ENCODE measurements around the gene PIBF1.
"Not testable (repeated sequence)": the region's sequence is repeated elsewhere in the genome, so short reads cannot be mapped to it uniquely, and the experiment has no call there.

Gene PIBF1

GRCh38 chr13:72781451-72782439, at the start of gene PIBF1, which contains the start of gene DIS3:
TSS of gene PIBF1 (plus strand) at chr13:72782133. CDS start at chr13:72783470, 1,337 bp downstream.
TSS of gene DIS3 (minus strand) at chr13:72781900. CDS start at chr13:72781832, 68 bp downstream.
- DNase-seq (ENCODE audit: low spot score) = peak; percentile 96

DNA sequence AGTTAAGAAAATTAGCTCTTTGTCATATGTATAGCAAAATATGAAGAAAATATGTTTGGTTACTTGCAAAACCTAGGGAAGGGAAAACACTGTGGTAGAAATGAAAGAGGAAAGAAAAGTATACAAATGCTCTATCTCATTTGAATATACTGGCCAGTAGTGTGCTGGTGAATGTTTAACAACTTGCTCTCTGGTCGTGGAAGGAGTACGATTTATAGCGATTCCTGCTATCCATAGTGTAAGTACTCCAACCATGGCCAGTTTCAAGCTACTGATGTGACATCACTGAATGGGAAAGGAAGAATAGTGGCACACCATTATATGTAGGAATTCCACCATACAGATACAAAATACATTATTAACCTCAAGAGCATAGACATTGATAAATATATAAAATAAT, 44.9 kb upstream of the PIBF1 start:
- DNase-seq (ENCODE audit: low spot score) = no peak

DNA sequence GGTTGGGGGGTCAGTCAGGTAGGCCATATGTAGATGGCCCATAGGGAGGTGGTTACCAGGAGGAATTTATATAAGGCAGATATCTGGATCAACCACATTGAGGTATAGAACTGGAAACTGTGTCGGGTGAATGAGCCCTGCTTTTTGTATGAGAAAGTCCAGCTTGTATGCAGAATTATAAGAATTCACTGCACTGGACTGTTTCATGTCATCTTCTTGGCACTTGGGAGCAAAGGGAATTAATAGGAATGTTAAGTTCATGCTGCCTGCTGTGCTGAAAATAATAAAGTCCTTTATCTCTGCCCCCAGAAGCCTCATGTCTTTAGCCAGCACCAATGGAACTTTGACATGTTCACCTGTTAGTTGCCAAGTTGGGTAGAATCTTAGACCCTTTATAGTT, 41.9 kb upstream of the PIBF1 start:
- no peak for DNase-seq (ENCODE audit: low spot score)

DNA sequence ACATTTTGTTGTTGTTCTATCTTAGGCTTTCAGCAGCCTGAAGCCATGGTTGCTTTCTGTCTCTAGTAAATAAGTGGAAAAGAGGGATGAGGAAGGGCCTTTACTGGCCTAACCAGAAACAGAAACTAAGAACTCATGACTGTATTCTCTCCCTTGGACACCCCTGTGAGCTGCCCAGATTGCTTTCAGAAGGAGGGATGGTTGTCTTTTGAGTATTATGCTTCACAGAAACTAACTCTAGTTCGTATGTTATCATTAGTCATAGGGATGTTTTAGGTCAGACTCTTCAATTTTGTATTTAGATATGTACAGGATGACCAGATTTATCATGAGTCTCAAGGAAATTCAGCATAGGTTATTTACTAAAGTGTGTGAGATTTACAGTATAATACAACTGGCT, 36.7 kb upstream of the PIBF1 start:
- DNase-seq (ENCODE audit: low spot score) = no peak

DNA sequence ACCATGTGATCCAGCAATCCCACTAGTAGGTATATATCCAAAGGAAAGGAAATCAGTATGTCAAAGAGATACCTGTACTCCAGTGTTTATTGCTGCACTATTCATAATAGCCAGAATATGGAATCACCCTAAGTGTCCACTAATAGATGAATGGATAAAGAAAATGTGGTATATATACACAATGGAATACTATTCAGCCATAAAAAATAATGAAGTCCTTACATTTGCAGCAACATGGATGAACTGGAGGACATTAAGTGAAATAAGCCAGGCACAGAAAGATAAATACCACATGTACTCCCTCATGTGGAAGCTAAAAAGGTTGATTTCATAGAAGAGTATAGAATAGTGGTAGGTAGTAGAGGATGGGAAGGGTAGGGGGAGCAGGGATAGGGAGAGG, 30.7 kb upstream of the PIBF1 start:
- no peak for DNase-seq (ENCODE audit: low spot score)

- no peak for DNase-seq (ENCODE audit: low spot score)
Measured at GRCh38 chr13:72754111-72754510, 27.8 kb upstream of the PIBF1 start.

DNA sequence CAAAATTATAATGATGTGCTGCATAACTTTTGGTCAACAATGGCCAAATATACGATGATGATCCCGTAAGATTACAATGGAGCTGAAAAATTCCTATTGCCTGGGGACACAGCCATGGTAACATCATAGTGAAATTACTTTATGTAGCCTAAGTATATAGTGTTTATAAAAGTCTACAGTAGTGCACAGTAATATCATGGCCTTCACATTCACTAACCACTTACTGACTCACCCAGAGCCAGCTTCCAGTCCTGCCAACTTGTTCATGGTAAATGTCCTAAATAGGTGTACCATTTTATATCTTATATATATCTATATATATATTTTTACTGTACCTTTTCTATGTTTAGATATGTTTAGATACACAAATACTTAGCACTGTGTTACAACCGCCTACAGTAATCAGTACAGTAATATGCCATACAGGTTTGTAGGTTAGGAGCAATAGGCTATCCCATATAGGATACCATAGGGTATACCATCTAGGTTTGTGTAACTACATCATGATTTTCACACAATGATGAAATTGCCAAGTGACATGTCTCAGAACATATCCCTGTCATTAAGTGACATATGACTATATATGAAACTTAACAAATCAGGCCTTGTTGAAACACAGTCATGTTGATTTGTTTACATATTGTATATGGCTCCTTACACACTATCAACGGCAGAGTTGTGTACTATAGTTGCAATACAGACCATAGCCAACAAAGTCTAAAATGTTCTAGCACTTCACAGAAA, 24.0 kb upstream of the PIBF1 start:
- DNase-seq (ENCODE audit: low spot score) = no peak

- no peak for DNase-seq (ENCODE audit: low spot score)
Measured at GRCh38 chr13:72760189-72760588, 21.7 kb upstream of the PIBF1 start.

GRCh38 chr13:72763411-72763810, 18.5 kb upstream of the PIBF1 start:
- no peak for DNase-seq (ENCODE audit: low spot score)

- DNase-seq (ENCODE audit: low spot score) = no peak
Measured at GRCh38 chr13:72774019-72774418, 7.9 kb upstream of the PIBF1 start.

DNA sequence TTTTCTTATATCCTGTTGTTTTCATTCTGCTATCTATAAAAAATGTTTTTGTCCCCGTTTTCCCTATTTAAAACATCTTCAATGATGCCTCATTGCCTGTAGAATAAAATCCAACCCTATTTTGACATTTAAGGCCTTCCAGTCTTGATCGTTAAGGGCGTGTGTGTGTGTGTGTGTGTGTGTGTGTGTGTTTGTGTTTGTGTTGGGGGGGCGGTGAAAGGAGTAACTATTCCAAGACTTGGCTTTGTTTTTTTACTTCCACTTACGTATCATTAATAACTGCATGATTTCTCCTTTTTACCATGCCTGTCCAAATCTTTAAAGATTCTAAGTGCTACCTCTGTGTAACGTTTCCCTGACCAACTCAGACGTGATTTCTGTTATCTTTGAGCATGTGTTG, 784 bp downstream of the PIBF1 start:
- no peak for DNase-seq (ENCODE audit: low spot score)

DNA sequence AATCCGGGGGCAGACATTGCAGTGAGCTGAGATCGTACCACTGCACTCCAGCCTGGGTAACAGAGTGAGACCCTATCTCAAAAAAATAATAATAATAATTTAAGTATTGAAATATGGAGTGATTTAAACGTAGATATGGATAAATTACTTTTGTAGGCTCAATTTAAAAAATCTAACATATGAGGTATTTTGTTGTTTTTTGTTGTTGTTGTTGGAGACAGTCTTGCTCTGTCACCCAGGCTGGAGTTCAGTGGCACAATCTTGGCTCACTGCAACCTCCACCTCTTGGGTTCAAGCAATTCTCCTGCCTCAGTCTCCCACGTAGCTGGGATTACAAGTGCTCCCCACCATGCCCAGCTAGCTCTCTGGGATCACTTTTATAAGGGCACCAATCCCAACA, 2.7 kb downstream of the PIBF1 start:
- DNase-seq (ENCODE audit: low spot score) = not testable (repeated sequence)

DNA sequence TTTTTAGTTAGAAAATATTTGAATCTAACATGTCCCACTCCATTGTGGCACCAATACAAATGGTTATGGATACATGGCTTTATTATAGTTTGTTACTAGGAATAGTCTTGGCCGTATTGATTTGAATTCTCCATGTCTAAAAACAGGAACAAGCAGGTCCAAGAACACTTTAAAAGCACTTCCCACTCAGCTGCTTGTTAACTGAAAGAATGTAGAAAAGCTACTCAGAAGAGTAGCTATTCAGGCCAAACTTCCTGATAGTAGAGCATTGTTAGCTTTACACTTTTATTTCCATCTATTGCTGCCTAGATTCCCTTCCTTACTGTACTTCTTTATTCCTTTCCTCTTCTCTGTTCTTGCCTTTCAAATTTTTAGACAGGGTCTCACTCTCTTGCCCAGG, 6.9 kb downstream of the PIBF1 start:
- DNase-seq (ENCODE audit: low spot score) = no peak

DNA sequence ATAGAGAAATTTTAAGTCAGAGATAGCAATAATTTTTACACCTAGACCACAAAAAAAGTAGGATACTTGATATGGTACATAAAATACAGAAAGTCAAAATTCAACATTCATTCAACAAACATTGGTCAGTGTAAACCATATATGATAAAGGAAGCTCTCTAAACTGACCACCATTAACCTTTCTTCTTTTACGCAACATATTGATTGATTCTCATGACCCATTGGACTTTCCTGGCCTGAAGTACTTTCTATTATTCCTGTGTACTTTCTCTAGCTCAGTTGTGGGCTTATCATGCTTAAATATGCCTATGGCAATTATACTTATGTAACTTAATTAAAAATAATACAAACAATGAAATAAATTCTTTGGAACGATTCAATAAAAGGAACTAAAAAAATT, 10.7 kb downstream of the PIBF1 start:
- DNase-seq (ENCODE audit: low spot score) = no peak

DNA sequence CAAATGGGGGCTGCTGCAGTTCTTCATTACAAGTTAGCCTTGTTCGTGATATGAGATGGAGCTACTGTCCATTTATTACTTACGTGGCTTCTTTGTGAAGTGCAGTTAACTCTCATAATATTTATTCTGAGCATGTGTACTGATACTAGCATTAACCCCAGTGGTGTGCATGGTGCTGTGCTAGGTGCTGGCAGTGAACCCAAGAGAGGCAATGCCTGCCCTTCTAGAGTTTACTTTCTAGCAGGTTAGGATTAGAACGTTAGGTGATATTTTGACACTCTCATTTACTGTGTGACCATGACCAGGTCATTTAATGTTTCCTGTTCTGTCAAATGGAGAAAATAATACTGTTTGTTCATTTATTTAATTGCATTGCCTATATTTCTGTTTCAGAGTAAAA, 16.9 kb downstream of the PIBF1 start:
- no peak for DNase-seq (ENCODE audit: low spot score)

GRCh38 chr13:72804301-72804700, 22.4 kb downstream of the PIBF1 start:
- no peak for DNase-seq (ENCODE audit: low spot score)

GRCh38 chr13:72805676-72806346, 23.9 kb downstream of the PIBF1 start:
- no peak for DNase-seq (ENCODE audit: low spot score)

DNA sequence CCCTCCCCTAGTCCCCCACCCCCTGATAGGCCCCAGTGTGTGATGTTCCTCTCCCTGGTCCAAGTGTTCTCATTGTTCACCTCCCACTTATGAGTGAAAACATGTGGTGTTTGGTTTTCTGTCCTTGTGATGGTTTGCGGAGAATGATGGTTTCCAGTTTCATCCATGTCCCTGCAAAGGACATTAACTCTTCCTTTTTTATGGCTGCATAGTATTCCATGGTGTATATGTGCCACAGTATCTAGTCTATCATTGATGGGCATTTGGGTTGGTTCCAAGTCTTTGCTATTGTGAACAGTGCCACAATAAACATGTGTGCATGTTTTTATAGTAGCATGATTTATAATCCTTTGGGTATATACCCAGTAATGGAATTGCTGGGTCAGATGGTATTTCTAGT, 24.6 kb downstream of the PIBF1 start:
- DNase-seq (ENCODE audit: low spot score) = not testable (repeated sequence)

GRCh38 chr13:72808917-72809500, 27.1 kb downstream of the PIBF1 start:
- no peak for DNase-seq (ENCODE audit: low spot score)

GRCh38 chr13:72820156-72820897, 38.4 kb downstream of the PIBF1 start:
- DNase-seq (ENCODE audit: low spot score) = peak; percentile 8

GRCh38 chr13:72820898-72821279, 39.0 kb downstream of the PIBF1 start:
- no peak for DNase-seq (ENCODE audit: low spot score)
